IMR-90 (cell line): ENCODE data around the gene MACROD1.

ENCODE experiments used
- CEBPB ChIP-seq: IDR thresholded peaks from 2 replicates; pipeline ENCODE4 v1.6.1; 2012; ENCODE audit warnings: low read depth, low read length, improper control_type of control experiment
- CHD1 ChIP-seq: IDR thresholded peaks from 2 replicates; pipeline ENCODE4 v1.6.1; 2012; ENCODE audit warnings: low read depth, low read length, improper control_type of control experiment
- CTCF ChIP-seq: conservative IDR thresholded peaks from 2 replicates; pipeline ENCODE4 v1.5.1; 2012; ENCODE audit warnings: mild to moderate bottlenecking, low read depth, low read length, improper control_type of control experiment
- FOS ChIP-seq: fragments of 150-350 bp; IDR thresholded peaks from 2 replicates; pipeline ENCODE4 v1.6.1; 2016; ENCODE audit warnings: low read depth, low read length
- MAFK ChIP-seq: IDR thresholded peaks from 2 replicates; pipeline ENCODE4 v1.6.1; 2012; ENCODE audit warnings: low read depth, low read length, improper control_type of control experiment
- MAZ ChIP-seq: IDR thresholded peaks from 2 replicates; pipeline ENCODE4 v1.6.1; 2012; ENCODE audit warnings: low read depth, mild to moderate bottlenecking, low read length, improper control_type of control experiment, moderate library complexity, borderline replicate concordance
- NFE2L2 ChIP-seq: fragments of 150-350 bp; IDR thresholded peaks from 2 replicates; pipeline ENCODE4 v1.6.1; 2016; ENCODE audit warnings: low read depth, mild to moderate bottlenecking, low read length
- POLR2A ChIP-seq: IDR thresholded peaks from 2 replicates; pipeline ENCODE4 v1.6.1; 2012; ENCODE audit warnings: mild to moderate bottlenecking, low read depth, low read length
- RAD21 ChIP-seq: IDR thresholded peaks from 2 replicates; pipeline ENCODE4 v1.6.1; 2012; ENCODE audit warnings: low read length, improper control_type of control experiment
- RCOR1 ChIP-seq: IDR thresholded peaks from 2 replicates; pipeline ENCODE4 v1.6.1; 2012; ENCODE audit warnings: mild to moderate bottlenecking, low read length, improper control_type of control experiment; ENCODE audit not compliant: insufficient replicate concordance
- RFX5 ChIP-seq: IDR thresholded peaks from 2 replicates; pipeline ENCODE4 v1.8.0; 2012; ENCODE audit warnings: low read depth, mild to moderate bottlenecking, low read length, moderate library complexity

GRCh38 chr11:64051297-64051696 lies 114.6 kb downstream of the MACROD1 start:
- TF ChIP-seq POLR2A (no peak), CTCF (no peak), FOS (no peak), CHD1 (no peak), RCOR1 (no peak), MAZ (no peak), NFE2L2 (no peak), RFX5 (no peak), MAFK (no peak), CEBPB (no peak), RAD21 (no peak)
